ENCODE data around the gene TEDDM1. TPM values are rescaled to one million over a fixed set of nuclear protein-coding genes. Genes with fewer than 3 reads are reported as not detected.

TEDDM1 gene
- polyA plus RNA-seq, 1 donor (not counting 4 experiments of a cell fraction or from before 2014, with no cell fraction given), result not detected

GRCh38 chr1:182395906-182396305 is 4.6 kb downstream of the TEDDM1 start:
- Histone ChIP-seq H2AFZ (ENCODE audit: control insufficient read depth, low read length) (no peak overlapping the region), H3K4me3 (ENCODE audit: control insufficient read depth in 2 of 3, extremely low read depth in 1 of 3, insufficient read depth in 2 of 3, low read depth in 1 of 3, low read length in 3 of 3) (no peak overlapping the region), H3K27me3 (ENCODE audit: control insufficient read depth, extremely low read depth, insufficient read depth, low read length) (no peaks in the 10 kb centered on the region), H3K4me1 (ENCODE audit: control insufficient read depth, extremely low read depth, insufficient read depth, low read length) (peaks cover 13% of the 10 kb centered on the region), H3K9me1 (ENCODE audit: control insufficient read depth, extremely low read depth, insufficient read depth, low read length) (no peaks in the 10 kb centered on the region), H3K27ac (ENCODE audit: control insufficient read depth, insufficient read depth, low read length) (no peak overlapping the region), H4K20me1 (ENCODE audit: control insufficient read depth, extremely low read depth, insufficient read depth, low read length) (no peaks in the 10 kb centered on the region), H3K9me3 (ENCODE audit: control insufficient read depth, low read depth, low read length) (no peaks in the 10 kb centered on the region), H3K9ac (ENCODE audit: control insufficient read depth, extremely low read depth, insufficient read depth, low read length) (no peak overlapping the region), H3K4me2 (ENCODE audit: control insufficient read depth, extremely low read depth, insufficient read depth, low read depth, low read length) (no peak overlapping the region), H3K79me2 (ENCODE audit: control insufficient read depth, insufficient read depth, low read length) (peaks cover 7% of the 10 kb centered on the region), H3K36me3 (ENCODE audit: control insufficient read depth in 2 of 2, extremely low read depth in 1 of 2, insufficient read depth in 2 of 2, low read length in 2 of 2) (no peaks in the 10 kb centered on the region)
- FAIRE-seq, result no peak
- dilution Hi-C loops (cut with MboI; ENCODE audit: extremely low pct_ligation_motif_present, low sequenced_read_pairs), result no loop called here
- no peak for DNase-seq (ENCODE audit: low read depth, low spot score)
- TF ChIP-seq EZH2 (IDR thresholded peaks at IDR 0.05; ENCODE audit: low read length) (no peak), CTCF (optimal IDR thresholded peaks at IDR 0.05 in 1 of 3, IDR thresholded peaks at IDR 0.05 in 1 of 3, conservative IDR thresholded peaks at IDR 0.05 in 1 of 3; ENCODE audit: extremely low read depth in 1 of 3, insufficient read depth in 2 of 3, low read length in 3 of 3) (no peak)

GRCh38 chr1:182394055-182394775 is 6.3 kb downstream of the TEDDM1 start:
- peaks cover 13% of the 10 kb centered on the region for H4K20me1 ChIP-seq (ENCODE audit: control insufficient read depth, extremely low read depth, insufficient read depth, low read length)
- no peak overlapping the region for H3K9ac ChIP-seq (ENCODE audit: control insufficient read depth, extremely low read depth, insufficient read depth, low read length)
- no peaks in the 10 kb centered on the region for H3K27me3 ChIP-seq (ENCODE audit: control insufficient read depth, extremely low read depth, insufficient read depth, low read length)
- H3K27ac ChIP-seq (ENCODE audit: control insufficient read depth, insufficient read depth, low read length), result no peak overlapping the region
- DNase-seq (ENCODE audit: low read depth, low spot score) (no peak), FAIRE-seq (no peak)
- H3K9me3 ChIP-seq (ENCODE audit: control insufficient read depth, low read depth, low read length), result no peaks in the 10 kb centered on the region
- H3K4me3 ChIP-seq (ENCODE audit: control insufficient read depth in 2 of 3, extremely low read depth in 1 of 3, insufficient read depth in 2 of 3, low read depth in 1 of 3, low read length in 3 of 3), result no peak overlapping the region
- no peak overlapping the region for H3K4me2 ChIP-seq (ENCODE audit: control insufficient read depth, extremely low read depth, insufficient read depth, low read depth, low read length)
- H3K79me2 ChIP-seq (ENCODE audit: control insufficient read depth, insufficient read depth, low read length), result peaks cover 23% of the 10 kb centered on the region
- peaks cover 19% of the 10 kb centered on the region for H3K4me1 ChIP-seq (ENCODE audit: control insufficient read depth, extremely low read depth, insufficient read depth, low read length)
- TF ChIP-seq CTCF (optimal IDR thresholded peaks at IDR 0.05 in 1 of 3, IDR thresholded peaks at IDR 0.05 in 1 of 3, conservative IDR thresholded peaks at IDR 0.05 in 1 of 3; ENCODE audit: extremely low read depth in 1 of 3, insufficient read depth in 2 of 3, low read length in 3 of 3) (no peak), EZH2 (IDR thresholded peaks at IDR 0.05; ENCODE audit: low read length) (no peak)
- no peaks in the 10 kb centered on the region for H3K9me1 ChIP-seq (ENCODE audit: control insufficient read depth, extremely low read depth, insufficient read depth, low read length)
- H3K36me3 ChIP-seq (ENCODE audit: control insufficient read depth in 2 of 2, extremely low read depth in 1 of 2, insufficient read depth in 2 of 2, low read length in 2 of 2), result peaks cover 0 to 2% of the 10 kb centered on the region in 2 experiments
- dilution Hi-C loops (cut with MboI; ENCODE audit: extremely low pct_ligation_motif_present, low sequenced_read_pairs), result no loop called here
- H2AFZ ChIP-seq (ENCODE audit: control insufficient read depth, low read length), result no peak overlapping the region
